ENCODE results near the gene TRIM65. TPM values are rescaled to one million over a fixed set of nuclear protein-coding genes. Genes with fewer than 3 reads are reported as not detected.

Gene TRIM65
- total and polyA plus RNA-seq, 2 of the 13 experiments (the other 11 are each of a cell fraction or from before 2014, with no cell fraction given): 10.3 to 22.4 TPM

- peak; percentile 92 for TF ChIP-seq MYPOP (CRISPR knock-in tag; IDR thresholded peaks at IDR 0.05)
- TF ChIP-seq ZNF576 (CRISPR knock-in tag; IDR thresholded peaks at IDR 0.05): no peak
- no peak for TF ChIP-seq TCF7L2 (IDR thresholded peaks at IDR 0.05; ENCODE audit: low read depth, low read length)
- peak; percentile 87; the same call in 1 of the 2 replicates for TF ChIP-seq NR1H2 (CRISPR knock-in tag; IDR thresholded peaks at IDR 0.05; ENCODE audit: borderline replicate concordance, low read depth)
- TF ChIP-seq TFE3 (CRISPR knock-in tag; IDR thresholded peaks at IDR 0.05): peak; percentile 88
- TF ChIP-seq GTF2F1 (IDR thresholded peaks at IDR 0.05; ENCODE audit: low read length): no peak
- TF ChIP-seq TEF (CRISPR knock-in tag; IDR thresholded peaks at IDR 0.05): no peak; the same call in 1 of the 2 replicates
- peak; percentile 77 for TF ChIP-seq ZSCAN31 (CRISPR knock-in tag; IDR thresholded peaks at IDR 0.05; ENCODE audit: low read depth)
- peak; percentile 5; the same call in 1 of the 2 replicates for TF ChIP-seq RFX5 (IDR thresholded peaks at IDR 0.05; ENCODE audit: low read depth, low read length)
- peak; percentile 93 for TF ChIP-seq ZNF564 (CRISPR knock-in tag; IDR thresholded peaks at IDR 0.05)
- peak; percentile 81; the same call in 1 of the 2 replicates for TF ChIP-seq ZFP41 (CRISPR knock-in tag; IDR thresholded peaks at IDR 0.05; ENCODE audit: borderline replicate concordance)
- TF ChIP-seq DPF2 (CRISPR knock-in tag; IDR thresholded peaks at IDR 0.05; ENCODE audit: borderline replicate concordance, low read depth): peak; percentile 83
- peak; percentile 94 for TF ChIP-seq ZNF276 (CRISPR knock-in tag; IDR thresholded peaks at IDR 0.05; ENCODE audit: low read depth)
- TF ChIP-seq ZNF629 (CRISPR knock-in tag; conservative IDR thresholded peaks at IDR 0.05): peak; percentile 61; the same call in 1 of the 2 replicates
- TF ChIP-seq CSRNP1 (CRISPR knock-in tag; IDR thresholded peaks at IDR 0.05): peak; percentile 64; the same call in 1 of the 2 replicates
- peak; percentile 89; the same call in 1 of the 2 replicates for TF ChIP-seq ZNF335 (CRISPR knock-in tag; IDR thresholded peaks at IDR 0.05)
- no peak; the same call in 1 of the 2 replicates for TF ChIP-seq RCOR2 (CRISPR knock-in tag; IDR thresholded peaks at IDR 0.05)
- TF ChIP-seq ZNF879 (CRISPR knock-in tag; IDR thresholded peaks at IDR 0.05): no peak
- TF ChIP-seq ZNF776 (CRISPR knock-in tag; IDR thresholded peaks at IDR 0.05): peak; percentile 42; the same call in 1 of the 2 replicates
- TF ChIP-seq ZNF569 (CRISPR knock-in tag; IDR thresholded peaks at IDR 0.05; ENCODE audit: borderline replicate concordance): no peak
- peak; percentile 68 to 89; a peak in 3 of 4 replicates for TF ChIP-seq KLF16 (CRISPR knock-in tag; IDR thresholded peaks at IDR 0.05)
These were observed 20.4 kb downstream of the TRIM65 start (continued) for GRCh38 chr17:75876190-75876937.

Measured in HepG2 (cell line).